ENCODE data around the gene ASTL. TPM values are rescaled to one million over a fixed set of nuclear protein-coding genes. Genes with fewer than 3 reads are reported as not detected.
A peak's percentile ranks its signal among the peaks of the same experiment; 100 is the strongest.
"Not testable (repeated sequence)": the region's sequence is repeated elsewhere in the genome, so short reads cannot be mapped to it uniquely, and the experiment has no call there.

ASTL gene
- polyA plus RNA-seq, 1 donor: 0.04 TPM

DNA sequence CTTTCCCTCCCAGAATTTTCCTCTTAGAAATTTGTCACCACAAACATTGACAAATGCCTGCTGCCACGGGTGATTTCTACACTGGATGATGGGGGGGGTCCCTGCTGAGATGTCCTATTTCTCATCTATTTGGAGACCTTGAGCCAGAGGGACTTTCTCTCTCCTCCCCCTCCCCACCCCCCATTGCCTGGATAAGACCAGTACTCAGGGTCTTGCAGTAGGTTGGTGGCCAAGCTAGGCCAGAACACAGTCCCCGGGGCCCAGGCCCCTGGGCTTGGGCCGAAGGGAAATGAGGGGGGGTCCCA is 7.5 kb upstream of the ASTL start:
- DNase-seq: no peak

DNA sequence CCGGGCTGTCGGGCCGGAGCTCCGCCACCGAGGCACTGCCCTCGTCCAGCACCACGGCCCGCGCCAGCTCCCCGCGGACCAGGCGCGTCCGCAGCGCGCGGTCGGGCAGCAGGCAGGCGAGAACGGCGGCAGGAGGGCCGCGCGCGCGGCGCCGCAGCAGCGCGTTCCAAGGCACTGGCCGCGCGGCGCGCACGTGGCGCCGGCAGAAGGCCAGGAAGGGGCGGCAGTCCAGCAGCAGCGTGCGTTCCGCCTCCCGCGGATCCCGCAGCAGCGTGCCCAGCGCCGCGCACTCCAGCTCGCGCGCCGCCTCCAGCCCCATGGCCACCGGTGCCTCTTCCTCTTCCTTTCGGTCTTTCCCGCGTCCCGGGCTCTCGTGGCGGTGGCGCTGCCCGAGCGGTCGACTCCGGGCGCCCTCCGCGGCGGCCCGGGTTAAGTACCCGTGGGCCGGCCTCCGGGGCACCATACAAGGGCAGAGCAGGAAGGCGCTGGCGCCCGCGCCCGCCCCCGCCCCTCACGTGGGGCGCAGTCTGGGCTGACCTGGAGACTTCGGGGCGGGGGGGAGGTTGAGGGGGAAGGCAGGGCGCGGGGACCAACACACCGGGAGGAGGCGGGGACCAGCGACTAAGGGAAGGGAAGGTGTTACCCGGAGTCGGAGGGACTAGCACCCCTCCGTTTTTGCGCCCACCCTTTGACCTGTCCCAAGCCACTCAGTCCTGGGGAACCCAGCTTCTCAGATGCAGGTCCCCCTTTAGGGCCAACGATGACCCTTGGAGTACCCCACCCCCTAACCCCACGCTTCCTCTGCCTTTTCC is 6.9 kb upstream of the ASTL start, which contains the start of gene DUSP2:
DUSP2 (minus strand) TSS at position 405 of the 812 bp plus-strand sequence; CDS start at position 319, 86 bp downstream.
- no CpG with 5 or more reads among the region's 94 CpGs for WGBS (ENCODE audit: insufficient coverage, low lambda C conversion rate)
- no peaks in the 10 kb centered on the region for H3K36me3 ChIP-seq (ENCODE audit: control insufficient read depth, insufficient read depth, low read length)
- H3K4me1 ChIP-seq (ENCODE audit: control insufficient read depth, insufficient read depth, low read length): peaks cover 15% of the 10 kb centered on the region

More for the DNA sequence above, 7.5 kb upstream of the ASTL start:
- Histone ChIP-seq H3K27ac (ENCODE audit: low read length) (no peak overlapping the region), H3K4me1 (ENCODE audit: control insufficient read depth, insufficient read depth, low read length) (peaks cover 15% of the 10 kb centered on the region), H3K27me3 (ENCODE audit: control insufficient read depth, insufficient read depth, low read length) (peaks cover 7% of the 10 kb centered on the region), H3K36me3 (ENCODE audit: control insufficient read depth, insufficient read depth, low read length) (no peaks in the 10 kb centered on the region), H3K4me3 (ENCODE audit: low read length) (no peak overlapping the region), H3K9me3 (ENCODE audit: control insufficient read depth, low read depth, low read length) (no peaks in the 10 kb centered on the region)
- WGBS (ENCODE audit: insufficient coverage, low lambda C conversion rate): no CpG with 5 or more reads among the region's 3 CpGs

DNA sequence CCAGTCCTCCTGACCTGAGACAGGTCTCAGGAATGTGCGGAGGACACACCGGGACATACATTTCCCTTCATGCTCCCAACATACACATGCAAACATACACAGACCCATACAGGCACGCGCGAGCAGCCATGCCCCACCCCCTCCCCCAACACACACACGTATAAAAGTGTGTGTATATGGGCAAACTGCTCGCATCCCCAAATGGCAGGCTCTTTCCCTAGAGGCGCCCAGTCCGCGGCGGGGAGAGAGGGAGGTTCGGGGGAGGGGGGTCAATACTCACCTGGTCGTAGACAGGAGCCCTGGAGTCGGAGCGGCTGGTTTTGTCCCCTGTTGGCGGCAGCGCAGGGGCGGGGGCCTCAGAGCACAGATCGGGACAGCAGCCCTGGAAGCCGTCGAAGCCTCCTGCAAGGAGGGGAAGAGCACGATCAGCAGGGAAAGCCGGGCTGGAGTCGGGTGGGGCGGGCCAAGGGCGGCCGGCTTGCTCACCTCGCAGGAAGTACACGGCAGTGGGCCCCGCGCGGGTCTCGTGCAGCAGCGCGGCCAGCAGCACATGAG is 6.3 kb upstream of the ASTL start:
- WGBS (ENCODE audit: insufficient coverage, low lambda C conversion rate): no CpG with 5 or more reads among the region's 35 CpGs
- Histone ChIP-seq H3K27me3 (ENCODE audit: control insufficient read depth, insufficient read depth, low read length) (peaks cover 7% of the 10 kb centered on the region), H3K27ac (ENCODE audit: low read length) (no peak overlapping the region), H3K9me3 (ENCODE audit: control insufficient read depth, low read depth, low read length) (no peaks in the 10 kb centered on the region), H3K4me3 (ENCODE audit: low read length) (peak overlapping the region; percentile 39), H3K4me1 (ENCODE audit: control insufficient read depth, insufficient read depth, low read length) (peaks cover 15% of the 10 kb centered on the region), H3K36me3 (ENCODE audit: control insufficient read depth, insufficient read depth, low read length) (no peaks in the 10 kb centered on the region)
- no peak for DNase-seq

More for the DNA sequence above, 6.9 kb upstream of the ASTL start, which contains the start of gene DUSP2:
- no peaks in the 10 kb centered on the region for H3K9me3 ChIP-seq (ENCODE audit: control insufficient read depth, low read depth, low read length)
- peak within 1 kb of the TSS; percentile 39 for H3K4me3 ChIP-seq (ENCODE audit: low read length)
- peak; percentile 69 to 86 for DNase-seq
- peaks cover 7% of the 10 kb centered on the region for H3K27me3 ChIP-seq (ENCODE audit: control insufficient read depth, insufficient read depth, low read length)
- no peak within 1 kb of the TSS for H3K27ac ChIP-seq (ENCODE audit: low read length)

DNA sequence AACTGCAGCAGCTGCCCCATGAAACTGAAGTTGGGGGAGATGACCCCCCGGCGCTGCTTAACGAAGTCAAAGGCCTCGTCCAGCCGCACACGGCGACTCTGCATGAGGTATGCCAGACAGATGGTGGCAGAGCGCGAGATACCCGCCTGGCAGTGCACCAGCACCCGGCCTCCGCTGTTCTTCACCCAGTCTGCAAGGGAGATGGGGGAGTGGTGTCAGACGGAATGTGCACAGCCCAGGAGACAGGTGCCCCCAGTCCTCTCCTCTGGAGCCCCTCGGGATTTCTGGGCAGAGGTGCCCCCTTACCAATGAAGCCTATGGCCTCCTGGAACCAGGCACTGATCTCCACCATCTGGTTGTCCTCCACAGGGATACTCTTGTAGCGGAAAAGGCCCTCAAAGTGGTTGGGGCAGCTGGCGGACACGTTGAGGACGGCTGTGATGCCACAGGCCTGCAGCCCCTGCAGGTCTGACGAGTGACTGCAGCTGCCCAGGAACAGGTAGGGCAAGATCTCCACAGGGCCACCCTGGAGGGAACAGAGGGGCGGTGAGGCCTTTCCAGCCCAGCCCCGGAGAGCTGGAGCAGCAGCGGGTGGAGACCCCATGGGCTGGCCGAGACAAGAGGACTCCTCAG is 5.7 kb upstream of the ASTL start:
- H3K36me3 ChIP-seq (ENCODE audit: control insufficient read depth, insufficient read depth, low read length): no peaks in the 10 kb centered on the region
- no peak for DNase-seq
- WGBS (ENCODE audit: insufficient coverage, low lambda C conversion rate): no CpG with 5 or more reads among the region's 23 CpGs
- H3K27ac ChIP-seq (ENCODE audit: low read length): no peak overlapping the region
- H3K9me3 ChIP-seq (ENCODE audit: control insufficient read depth, low read depth, low read length): no peaks in the 10 kb centered on the region
- H3K4me3 ChIP-seq (ENCODE audit: low read length): peak overlapping the region; percentile 39
- peaks cover 17% of the 10 kb centered on the region for H3K4me1 ChIP-seq (ENCODE audit: control insufficient read depth, insufficient read depth, low read length)
- peaks cover 7% of the 10 kb centered on the region for H3K27me3 ChIP-seq (ENCODE audit: control insufficient read depth, insufficient read depth, low read length)

DNA sequence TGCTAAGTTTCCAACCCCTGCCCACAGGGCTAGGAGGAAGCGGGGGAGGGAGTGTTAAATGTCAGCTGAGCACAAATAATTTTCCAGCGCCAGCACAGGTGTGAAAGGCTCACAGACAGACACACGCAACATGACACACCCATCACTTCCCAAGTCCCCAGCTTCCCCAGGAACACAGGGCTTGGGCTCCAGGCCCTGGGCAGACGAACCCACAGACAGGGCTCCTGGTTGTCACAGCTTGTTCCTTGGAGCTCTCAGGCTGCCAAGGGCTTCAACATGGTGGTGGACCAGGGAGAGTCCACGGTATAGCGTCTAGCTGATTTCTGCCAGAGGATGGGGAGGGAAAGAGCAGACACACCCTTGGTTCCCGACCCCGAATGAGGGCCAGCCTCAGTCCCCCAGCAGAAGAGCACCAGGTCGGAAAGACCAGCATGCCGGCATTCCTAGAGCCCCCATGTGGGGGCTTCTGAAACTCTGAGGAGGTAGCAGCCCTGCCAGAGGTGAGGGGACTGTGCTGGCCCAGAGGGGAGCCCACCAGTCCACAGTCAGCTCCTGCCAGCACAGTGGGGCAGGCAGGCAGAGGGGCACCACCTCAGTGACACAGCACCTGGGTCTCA is 5.0 kb upstream of the ASTL start:
- Histone ChIP-seq H3K27ac (ENCODE audit: low read length) (no peak overlapping the region), H3K27me3 (ENCODE audit: control insufficient read depth, insufficient read depth, low read length) (peaks cover 7% of the 10 kb centered on the region), H3K36me3 (ENCODE audit: control insufficient read depth, insufficient read depth, low read length) (no peaks in the 10 kb centered on the region), H3K9me3 (ENCODE audit: control insufficient read depth, low read depth, low read length) (no peaks in the 10 kb centered on the region), H3K4me3 (ENCODE audit: low read length) (no peak overlapping the region), H3K4me1 (ENCODE audit: control insufficient read depth, insufficient read depth, low read length) (peaks cover 14% of the 10 kb centered on the region)
- no peak for DNase-seq
- no CpG with 5 or more reads among the region's 10 CpGs for WGBS (ENCODE audit: insufficient coverage, low lambda C conversion rate)

DNA sequence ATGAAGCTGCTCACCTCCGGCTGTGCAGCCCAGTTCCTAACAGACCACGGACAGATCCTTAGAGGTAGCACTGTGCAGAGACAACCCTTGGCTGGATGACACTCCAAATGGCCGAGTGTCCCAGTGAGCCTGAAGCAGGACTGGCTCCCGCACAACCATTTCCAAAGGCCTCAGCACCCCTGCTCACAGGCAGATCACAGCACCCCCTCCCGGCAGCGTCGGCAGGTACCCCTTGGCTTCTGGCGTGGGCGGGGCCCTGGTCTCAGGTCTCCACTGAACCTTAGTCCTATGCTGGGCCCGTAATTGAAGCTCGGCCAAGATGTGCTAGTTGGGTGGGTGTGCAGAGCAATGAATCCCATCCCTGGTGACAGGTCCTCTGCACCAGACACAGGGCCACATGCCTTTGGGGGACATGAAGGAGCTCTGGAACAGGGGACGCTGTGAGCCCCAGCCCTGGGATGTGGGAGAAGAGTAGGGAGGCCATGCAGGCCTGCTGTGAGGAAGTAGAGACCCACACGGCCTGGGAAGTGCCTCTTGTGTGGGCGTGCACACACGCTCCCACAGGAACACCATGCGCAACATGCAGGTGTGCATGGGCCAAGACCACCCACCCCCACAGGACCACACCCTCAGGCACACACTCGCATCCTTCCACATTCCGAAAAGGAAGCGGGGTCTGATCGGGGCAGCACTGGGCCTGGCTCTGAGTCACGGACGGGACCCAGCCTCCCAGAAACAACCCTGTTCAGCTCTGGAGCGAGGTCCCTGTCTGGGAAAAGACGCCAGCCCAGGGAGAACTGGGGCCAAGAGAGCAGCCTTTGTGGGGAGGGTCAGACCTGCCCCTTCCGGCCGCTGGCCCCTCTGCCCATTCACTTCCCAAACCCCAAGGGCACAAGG is 4.2 kb upstream of the ASTL start:
- no CpG with 5 or more reads among the region's 26 CpGs for WGBS (ENCODE audit: insufficient coverage, low lambda C conversion rate)
- Histone ChIP-seq H3K27me3 (ENCODE audit: control insufficient read depth, insufficient read depth, low read length) (peaks cover 7% of the 10 kb centered on the region), H3K36me3 (ENCODE audit: control insufficient read depth, insufficient read depth, low read length) (no peaks in the 10 kb centered on the region), H3K27ac (ENCODE audit: low read length) (no peak overlapping the region), H3K9me3 (ENCODE audit: control insufficient read depth, low read depth, low read length) (no peaks in the 10 kb centered on the region), H3K4me1 (ENCODE audit: control insufficient read depth, insufficient read depth, low read length) (peaks cover 16% of the 10 kb centered on the region), H3K4me3 (ENCODE audit: low read length) (no peak overlapping the region)
- DNase-seq: no peak

DNA sequence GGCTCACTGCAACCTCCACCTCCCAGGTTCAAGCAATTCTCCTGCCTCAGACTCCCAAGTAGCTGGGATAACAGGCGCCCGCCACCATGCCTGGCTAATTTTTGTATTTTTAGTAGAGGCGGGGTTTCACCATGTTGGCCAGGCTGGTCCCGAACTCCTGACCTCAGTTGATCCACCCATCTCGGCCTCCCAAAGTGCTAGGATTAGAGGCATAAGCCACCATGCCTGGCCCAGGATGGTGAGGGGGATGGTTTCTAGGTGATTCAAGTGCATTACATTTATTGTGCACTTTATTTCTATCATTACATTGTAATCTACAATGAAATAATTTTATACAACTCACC is 3.3 kb upstream of the ASTL start:
- no CpG with 5 or more reads among the region's 5 CpGs for WGBS (ENCODE audit: insufficient coverage, low lambda C conversion rate)
- H3K36me3 ChIP-seq (ENCODE audit: control insufficient read depth, insufficient read depth, low read length); H3K27me3 ChIP-seq (ENCODE audit: control insufficient read depth, insufficient read depth, low read length); H3K27ac ChIP-seq (ENCODE audit: low read length); DNase-seq; H3K9me3 ChIP-seq (ENCODE audit: control insufficient read depth, low read depth, low read length); H3K4me3 ChIP-seq (ENCODE audit: low read length): not testable (repeated sequence)
- H3K4me1 ChIP-seq (ENCODE audit: control insufficient read depth, insufficient read depth, low read length): peaks cover 16% of the 10 kb centered on the region

DNA sequence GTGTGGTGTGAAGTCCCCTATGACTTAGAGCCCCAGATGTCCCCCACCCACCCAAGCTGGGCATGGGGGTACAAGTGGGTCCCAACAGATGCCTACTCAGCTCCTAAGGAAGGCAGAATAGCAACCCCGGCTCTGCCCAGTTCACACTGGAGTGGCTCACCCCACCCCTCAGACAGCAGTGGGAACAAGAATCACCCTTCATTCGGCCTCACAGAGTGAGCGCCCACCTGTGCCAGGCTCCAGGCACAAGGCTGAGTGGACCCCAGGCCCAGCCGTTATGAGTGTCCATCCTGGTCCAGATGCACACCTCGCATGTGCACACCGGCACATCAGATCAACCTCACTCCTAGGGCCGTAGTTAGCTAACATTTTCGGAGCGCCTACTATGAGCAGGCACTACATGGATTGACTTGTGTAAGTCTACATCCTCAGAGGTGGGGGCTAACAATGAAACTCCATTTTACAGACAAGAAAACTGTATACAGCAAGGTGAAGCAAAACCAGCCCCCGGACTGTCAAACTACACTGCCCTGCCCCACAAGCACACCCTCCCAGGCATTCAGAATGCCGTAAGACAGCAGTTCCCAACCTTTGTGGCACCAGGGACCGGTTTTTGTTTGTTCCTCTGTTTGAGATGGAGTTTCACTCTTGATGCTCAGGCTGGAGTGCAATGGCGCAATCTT is 2.8 kb upstream of the ASTL start:
- H3K36me3 ChIP-seq (ENCODE audit: control insufficient read depth, insufficient read depth, low read length): no peaks in the 10 kb centered on the region
- H3K4me1 ChIP-seq (ENCODE audit: control insufficient read depth, insufficient read depth, low read length): peaks cover 16% of the 10 kb centered on the region
- no peak overlapping the region for H3K27ac ChIP-seq (ENCODE audit: low read length)
- no peaks in the 10 kb centered on the region for H3K9me3 ChIP-seq (ENCODE audit: control insufficient read depth, low read depth, low read length)
- no CpG with 5 or more reads among the region's 13 CpGs for WGBS (ENCODE audit: insufficient coverage, low lambda C conversion rate)
- peaks cover 7% of the 10 kb centered on the region for H3K27me3 ChIP-seq (ENCODE audit: control insufficient read depth, insufficient read depth, low read length)
- H3K4me3 ChIP-seq (ENCODE audit: low read length): no peak overlapping the region
- DNase-seq: no peak

DNA sequence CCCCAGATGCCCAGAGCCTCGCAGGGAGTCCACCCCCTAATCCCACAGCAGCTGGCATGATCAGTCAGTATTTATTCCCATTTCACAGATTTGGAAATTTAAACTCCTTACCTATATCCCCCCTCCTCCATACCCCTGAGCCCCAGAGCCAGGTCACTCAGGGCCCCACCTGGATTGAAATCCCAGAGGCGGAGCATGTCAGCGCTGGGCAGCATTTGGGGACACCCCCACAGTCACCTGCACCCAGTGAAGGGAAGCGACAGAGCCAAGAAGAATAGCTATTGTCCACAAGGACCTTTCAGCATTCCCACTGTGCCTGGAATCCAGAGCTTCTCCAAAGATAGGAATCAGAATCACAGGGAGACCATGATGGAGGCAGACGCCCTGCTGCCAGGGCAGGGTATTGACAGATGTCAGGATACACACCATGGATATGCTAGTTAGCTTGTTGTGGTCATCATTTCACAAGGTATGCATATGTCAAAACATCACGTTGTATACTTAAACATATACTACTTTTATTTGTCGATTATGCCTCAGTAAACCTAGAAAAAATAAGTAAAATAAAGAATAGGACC is 968 bp upstream of the ASTL start:
- Histone ChIP-seq H3K27me3 (ENCODE audit: control insufficient read depth, insufficient read depth, low read length) (peaks cover 2% of the 10 kb centered on the region), H3K27ac (ENCODE audit: low read length) (no peak overlapping the region), H3K4me3 (ENCODE audit: low read length) (no peak overlapping the region), H3K9me3 (ENCODE audit: control insufficient read depth, low read depth, low read length) (no peaks in the 10 kb centered on the region), H3K4me1 (ENCODE audit: control insufficient read depth, insufficient read depth, low read length) (peaks cover 6% of the 10 kb centered on the region), H3K36me3 (ENCODE audit: control insufficient read depth, insufficient read depth, low read length) (no peaks in the 10 kb centered on the region)
- no peak for DNase-seq
- WGBS (ENCODE audit: insufficient coverage, low lambda C conversion rate): 100% methylated on average over 1 of the region's 7 CpGs

All from large intestine (tissue), 3 donors.